Measurements from ENCODE around the gene SPAST.

DNA sequence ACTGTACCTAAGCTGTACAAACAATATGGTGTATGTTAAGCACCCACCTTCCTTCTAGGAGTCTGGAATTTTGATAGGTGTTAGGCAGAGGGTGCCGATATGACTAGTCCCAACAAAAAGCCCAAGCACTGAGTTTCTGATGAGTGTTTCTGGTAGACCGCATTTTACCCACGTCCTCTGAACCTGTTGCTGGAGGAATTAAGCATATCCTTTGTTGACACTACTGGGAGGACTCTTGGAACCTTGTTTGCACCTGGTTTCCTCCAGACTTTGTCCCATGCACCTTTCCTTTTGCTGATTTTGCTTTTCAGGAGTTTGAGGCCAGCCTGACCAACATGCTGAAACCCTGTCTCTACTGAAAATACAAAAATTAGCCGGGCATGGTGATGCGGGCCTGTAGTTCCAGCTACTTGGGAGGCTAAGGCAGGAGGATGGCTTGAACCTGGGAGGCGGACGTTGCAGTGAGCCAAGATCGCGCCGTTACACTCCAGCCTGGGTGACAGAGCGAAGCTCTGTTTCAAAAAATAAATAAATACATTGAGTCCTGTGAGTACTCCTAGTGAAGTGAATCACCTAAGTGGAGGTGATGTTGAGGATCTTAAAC lies 11.4 kb upstream of the SPAST start:
- TF ChIP-seq POLR2A (IDR thresholded peaks at IDR 0.05; ENCODE audit: low read depth, low read length), result no peak
- no peak for TF ChIP-seq TAF1 (IDR thresholded peaks at IDR 0.05; ENCODE audit: borderline replicate concordance, low read depth, low read length)
- TF ChIP-seq POLR2AphosphoS5 (IDR thresholded peaks at IDR 0.05; ENCODE audit: low read depth, low read length), result no peak
